Effector CD4-positive, alpha-beta T cell (primary cell): ENCODE data around the gene UBA3.

ENCODE experiments used
- DNase-seq: peaks from one replicate; pipeline ENCODE4 v3.0.0-alpha.2; 2020
- total RNA-seq: gene quantifications from one replicate; lab custom pipeline; 2026; lab: John Stamatoyannopoulos, UW

UBA3 gene
- total RNA-seq: 60.0 reads per million, percentile 72 among the genes with 10 or more reads in this experiment

DNA sequence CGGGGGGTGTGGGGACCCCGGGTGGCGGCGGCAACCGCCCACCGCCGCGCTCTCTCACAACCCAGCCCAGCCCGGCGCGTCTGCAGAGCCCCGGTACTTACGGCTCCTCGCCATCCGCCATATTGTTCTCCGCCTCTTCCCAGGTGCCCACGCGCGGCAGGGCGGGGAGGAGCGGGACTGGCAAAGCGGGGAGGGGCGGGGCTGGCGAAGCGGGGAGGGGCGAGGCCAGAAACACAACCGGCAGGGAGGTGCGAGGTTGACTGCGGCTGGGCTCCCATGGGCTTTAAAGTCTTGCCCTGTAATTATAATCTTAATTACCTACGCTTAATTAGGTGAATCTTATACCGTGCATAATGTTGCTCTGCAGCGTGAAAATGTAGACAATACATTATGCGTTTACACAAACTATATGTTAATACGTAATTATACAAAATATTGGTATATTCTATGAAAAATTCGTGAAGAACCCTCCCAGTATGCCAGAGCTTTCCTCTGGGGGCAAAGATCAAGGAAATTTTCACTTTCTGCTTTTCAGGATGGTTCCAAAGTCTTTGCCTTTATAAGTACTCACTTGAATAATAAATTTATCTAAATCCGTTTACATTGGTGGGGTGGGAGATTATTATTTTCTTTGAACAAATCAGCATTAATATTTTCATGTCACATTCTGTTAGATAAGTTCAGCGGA, at the start of gene UBA3:
Gene UBA3, minus strand, starts transcription at position 133 of the 688 bp plus-strand sequence. Its CDS starts 12 bp downstream, at position 121.
- DNase-seq: peak; percentile 89

DNA sequence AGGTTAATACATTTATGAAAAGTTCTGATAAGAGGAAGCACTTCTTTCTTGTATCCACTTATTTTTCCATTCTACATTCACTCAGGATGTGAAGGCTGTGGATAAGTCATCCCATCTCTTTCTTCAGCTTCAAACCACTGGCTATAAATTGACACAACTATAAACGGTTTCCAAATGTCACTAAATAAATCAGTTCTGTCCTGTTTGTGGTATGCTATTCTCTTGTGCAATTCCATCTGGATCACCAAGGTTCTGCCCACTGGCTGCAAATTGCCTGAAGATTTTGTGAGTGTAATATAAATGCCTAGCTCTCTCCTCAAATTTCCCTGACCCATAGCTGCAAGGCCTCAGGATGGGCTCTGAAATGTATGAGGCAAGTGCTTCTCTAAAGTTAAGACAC, 49.4 kb upstream of the UBA3 start:
- DNase-seq: no peak

DNA sequence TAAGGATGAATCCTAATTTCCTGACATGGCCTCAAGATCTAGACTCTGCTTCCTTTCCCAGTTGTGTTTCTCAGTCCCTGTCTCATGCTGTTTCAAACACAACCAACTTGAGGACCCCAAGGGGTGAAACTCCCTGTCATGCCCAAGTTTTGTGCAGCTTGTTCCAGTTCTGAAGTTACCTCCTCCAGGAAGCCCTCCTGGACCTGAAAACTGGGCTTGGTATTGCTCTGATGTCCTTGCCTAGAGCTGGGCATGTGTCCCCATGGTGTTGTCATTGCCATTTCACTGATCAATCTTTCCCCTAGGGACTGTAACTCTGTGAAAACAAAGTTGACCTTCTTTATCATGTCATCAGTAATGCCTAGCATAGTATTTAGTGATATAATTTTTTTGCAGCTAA, 48.3 kb upstream of the UBA3 start:
- DNase-seq: no peak

DNA sequence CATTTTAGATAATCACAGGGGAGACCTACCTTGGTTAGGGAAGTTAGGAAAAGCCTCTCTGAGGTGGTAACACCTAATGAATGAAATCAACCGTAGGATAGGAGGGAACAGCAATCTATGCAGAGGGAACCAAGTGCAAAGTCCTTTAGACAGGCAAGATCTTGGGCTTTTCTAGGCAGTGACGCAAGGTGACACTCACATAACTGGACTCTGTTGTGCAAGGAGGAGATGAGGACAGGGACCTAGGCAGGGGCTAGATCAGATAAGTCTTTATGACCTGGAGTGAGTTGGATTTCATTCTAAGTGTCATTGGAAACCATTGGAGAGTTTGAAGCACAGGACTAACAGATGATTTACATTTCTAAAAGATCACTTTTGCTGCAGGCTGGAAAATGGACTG, 46.8 kb upstream of the UBA3 start:
- DNase-seq: no peak

DNA sequence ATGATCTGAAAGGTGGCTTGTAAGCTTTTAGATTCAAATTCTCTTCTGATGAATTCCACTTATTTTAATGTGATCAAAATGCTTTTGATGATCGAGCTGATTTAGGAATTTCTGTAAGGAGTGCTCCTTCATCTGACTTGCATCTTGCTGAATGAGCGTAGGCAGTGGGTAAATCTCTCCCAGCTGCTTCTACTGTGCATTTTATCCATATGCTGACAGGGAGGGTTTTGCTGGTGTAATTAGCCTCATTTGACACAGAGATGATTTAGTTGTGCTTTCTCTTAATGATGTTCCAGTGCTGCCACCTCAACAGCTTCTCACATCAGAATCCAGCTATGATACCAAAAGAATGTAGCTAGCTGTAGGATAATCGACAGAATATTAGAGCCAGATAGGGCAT, 46.1 kb upstream of the UBA3 start:
- no peak for DNase-seq

DNA sequence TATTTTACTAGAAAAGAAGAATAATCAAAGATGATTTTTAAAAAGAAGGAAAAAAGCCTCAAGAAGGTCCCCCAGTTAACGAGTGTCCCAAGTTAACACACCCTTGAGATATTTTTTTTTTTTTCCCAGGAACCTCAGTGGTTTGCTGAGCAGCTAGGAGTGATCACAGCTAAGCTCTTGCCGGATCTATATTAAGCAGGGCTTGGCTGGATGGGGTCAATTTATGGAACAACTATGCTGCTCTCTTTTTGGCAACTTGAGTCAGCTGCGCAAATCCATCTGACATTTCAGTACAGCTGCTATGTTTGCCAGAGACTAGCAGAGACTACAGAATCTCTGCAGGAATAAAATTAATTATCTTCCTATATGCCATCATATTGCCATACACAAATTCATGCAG, 42.2 kb upstream of the UBA3 start, which contains the start of gene LMOD3:
Gene LMOD3, minus strand, starts transcription at position 193 of the 400 bp plus-strand sequence. CDS start 209 bp downstream, outside the sequence.
- no peak for DNase-seq

DNA sequence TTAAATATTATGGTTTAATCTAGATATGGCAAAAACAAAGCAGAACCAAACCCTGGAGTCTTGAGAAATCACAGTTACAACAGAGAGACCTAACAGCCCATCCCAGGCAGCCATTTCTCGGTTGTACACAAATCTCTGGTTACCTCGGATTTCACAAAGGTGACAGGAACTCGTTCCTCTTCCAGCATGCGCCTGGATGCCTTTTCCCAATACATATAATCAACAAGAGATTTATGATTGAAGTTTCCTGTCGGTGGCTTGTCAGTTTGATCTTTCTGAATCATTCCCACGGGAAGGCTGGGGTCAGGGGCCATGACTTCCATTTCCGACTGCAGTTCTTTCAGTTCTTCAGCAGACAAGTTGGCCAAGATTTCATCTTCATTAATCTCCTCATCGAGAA, 41.8 kb upstream of the UBA3 start:
- DNase-seq: no peak

DNA sequence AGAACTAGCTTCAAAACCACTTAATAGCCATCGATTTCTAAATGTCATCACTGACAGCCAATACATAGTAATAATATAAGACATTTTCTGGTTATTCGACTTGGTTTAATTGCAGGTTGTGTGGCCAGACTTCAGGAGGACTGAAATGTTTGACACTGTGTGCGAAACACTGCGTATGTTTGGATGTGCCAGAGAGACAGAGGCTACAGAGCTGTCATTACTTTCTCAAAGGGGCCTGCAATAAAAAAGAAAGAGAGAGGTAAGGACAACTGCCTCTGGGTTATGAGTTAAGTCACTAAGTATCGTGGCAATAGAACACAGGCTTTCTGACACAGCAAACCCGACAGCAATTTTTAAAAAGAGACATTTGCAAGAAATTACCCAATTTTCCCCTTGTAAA, 41.3 kb upstream of the UBA3 start:
- DNase-seq: no peak

DNA sequence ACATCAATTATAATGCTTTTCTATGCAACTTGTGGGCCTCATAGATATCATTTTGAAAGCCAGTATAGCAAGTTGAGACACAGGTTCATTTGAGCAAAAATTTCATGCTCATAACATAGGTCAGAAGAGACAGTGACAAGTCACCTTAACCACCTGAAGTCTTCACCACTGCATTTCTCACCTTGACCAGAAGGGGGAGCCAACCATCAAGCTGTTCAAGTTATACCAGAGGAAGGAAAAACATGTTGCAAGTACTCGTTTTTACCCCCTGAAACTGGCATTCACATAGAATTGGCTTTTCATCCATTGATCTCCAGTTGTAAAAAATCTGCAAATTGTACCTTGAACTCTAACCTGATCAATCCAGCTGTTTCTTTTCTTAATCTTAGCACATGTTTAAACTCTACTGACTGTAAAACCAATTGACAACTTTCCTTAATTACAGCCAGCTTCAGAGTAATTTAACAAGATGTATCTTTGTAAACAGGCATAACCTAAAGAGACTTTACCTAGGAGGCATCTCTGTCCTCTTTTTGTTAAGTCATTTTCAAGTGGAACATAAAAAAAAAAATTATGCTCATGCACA, 40.8 kb upstream of the UBA3 start:
- peak; percentile 74 for DNase-seq

DNA sequence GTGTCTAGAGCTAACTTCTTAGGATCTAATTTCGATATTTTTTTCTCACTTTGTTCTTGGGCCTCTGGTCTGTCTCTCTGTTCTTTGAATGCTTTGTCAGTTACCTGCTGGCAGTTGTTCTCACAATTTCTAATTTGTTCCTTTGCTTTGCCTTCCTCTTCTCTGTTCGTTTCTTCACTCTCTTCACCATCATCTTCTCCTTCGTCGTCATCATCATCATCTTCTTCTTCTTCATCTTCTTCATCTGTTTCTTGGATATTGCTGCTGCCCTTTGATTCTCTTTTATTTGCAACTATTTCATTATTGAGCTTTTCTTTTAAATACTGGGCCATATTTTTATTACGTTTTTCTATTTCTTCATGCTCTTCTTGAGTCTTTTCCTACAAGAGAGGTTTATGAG, 39.5 kb upstream of the UBA3 start:
- DNase-seq: no peak

DNA sequence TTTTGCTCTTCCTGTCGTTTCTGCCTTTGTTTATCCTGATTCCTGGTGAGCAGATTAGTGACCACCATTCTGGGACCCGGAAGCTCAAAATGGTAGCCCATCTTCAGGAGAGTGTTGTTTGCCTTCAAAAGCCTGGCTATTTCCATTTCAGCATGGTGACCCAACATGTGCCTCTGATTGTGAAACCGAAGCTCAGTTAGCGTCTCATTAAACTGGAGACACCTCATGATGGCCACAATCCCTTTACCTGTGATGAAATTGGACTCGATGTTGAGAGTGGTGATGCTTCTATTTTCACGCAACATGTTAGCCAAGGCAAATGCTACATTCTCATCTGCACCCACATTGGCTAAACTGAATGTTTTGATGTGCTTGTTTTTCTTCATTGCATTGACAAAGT, 39.0 kb upstream of the UBA3 start:
- DNase-seq: no peak

DNA sequence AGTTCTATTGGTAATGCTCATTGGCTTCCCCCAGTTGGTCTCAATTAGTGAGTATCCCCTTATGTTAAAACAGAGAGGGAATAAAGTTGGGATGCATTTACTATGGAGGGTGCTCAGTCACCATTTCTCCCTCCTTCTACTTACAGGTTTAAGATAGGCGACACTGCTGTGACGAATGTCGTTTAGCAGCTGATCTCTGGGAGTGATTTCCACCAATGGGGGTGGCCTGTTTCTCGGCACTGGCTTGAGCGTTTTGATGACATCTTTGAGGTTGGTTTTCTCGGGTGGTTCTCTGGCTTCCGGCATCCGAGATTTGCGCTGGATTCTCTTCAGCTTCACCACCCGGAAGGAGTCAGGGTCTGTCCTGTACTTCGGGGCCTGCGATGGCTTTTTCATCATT, 38.4 kb upstream of the UBA3 start:
- DNase-seq: no peak

DNA sequence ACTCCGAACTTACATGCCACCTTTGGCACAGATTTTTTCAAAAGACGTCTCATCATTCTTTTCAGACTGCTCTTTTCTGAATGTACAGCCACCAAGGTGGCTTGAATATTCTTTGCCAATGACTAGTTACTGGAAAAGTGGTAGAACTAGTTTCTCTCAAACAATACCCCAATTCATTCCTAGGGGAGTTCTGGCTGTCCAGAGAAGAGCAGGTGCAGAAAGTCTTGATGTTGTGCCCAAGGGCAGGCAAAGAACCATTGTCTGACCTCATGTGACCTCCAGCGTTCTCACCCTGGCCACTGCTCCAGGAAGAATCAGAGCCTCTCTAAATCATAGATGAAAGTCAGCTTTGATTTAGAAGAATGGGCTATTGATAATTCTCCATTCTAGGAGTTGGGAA, 36.7 kb upstream of the UBA3 start:
- DNase-seq: no peak

DNA sequence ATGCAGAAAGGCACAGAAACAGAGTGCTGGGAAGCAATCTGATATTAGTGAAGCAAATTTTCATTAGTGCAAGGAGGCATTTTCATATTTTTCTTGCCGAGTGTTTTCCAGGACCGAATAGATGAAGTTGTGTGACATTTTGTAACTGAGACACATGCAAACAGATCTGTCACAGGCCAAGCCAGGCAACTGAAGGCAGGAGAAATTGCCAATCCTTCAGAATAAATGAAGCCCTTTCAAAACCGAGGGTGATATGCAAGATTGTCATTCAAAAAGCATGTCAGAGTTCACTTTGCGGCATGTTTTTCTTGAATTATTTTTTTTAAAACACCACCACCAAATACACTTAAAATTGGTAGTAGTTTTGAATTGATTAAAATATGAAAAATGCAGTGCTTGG, 36.0 kb upstream of the UBA3 start:
- no peak for DNase-seq

DNA sequence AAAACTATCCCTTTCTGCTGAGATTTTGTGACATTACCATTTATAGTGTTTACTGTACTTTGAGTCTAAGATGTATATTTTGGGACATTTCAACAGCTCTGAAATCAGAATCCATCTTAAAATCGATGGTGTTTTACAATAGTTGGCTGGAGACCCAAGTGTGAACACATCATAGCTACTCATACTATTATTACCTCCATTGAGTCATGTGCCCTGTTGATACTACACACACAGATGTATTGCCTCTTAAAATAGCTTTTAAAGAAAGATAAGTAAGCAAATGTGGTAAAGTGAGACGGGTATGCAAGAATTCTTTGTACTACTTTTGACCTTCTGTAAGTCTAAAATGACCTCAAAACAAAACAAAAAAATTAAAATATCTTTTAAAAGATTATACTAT, 35.6 kb upstream of the UBA3 start:
- no peak for DNase-seq

DNA sequence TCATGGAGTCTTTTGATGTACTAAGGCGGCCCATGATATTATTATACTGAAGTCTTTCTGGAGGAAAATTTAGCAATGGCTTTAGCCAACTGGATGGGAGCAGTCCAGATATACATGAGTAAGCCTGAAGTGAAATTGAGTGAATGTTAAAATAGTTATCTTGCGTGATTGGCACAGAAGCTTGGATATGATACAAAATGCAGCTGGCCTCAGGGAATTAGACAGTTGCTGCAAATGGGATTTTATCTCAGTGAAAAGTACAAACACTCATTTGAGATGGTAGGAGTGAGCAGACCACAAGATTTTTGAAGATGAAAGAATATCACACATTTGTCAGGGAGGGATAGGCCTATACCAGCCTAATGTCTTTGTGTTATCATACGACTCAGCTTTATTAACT, 33.4 kb upstream of the UBA3 start:
- no peak for DNase-seq

DNA sequence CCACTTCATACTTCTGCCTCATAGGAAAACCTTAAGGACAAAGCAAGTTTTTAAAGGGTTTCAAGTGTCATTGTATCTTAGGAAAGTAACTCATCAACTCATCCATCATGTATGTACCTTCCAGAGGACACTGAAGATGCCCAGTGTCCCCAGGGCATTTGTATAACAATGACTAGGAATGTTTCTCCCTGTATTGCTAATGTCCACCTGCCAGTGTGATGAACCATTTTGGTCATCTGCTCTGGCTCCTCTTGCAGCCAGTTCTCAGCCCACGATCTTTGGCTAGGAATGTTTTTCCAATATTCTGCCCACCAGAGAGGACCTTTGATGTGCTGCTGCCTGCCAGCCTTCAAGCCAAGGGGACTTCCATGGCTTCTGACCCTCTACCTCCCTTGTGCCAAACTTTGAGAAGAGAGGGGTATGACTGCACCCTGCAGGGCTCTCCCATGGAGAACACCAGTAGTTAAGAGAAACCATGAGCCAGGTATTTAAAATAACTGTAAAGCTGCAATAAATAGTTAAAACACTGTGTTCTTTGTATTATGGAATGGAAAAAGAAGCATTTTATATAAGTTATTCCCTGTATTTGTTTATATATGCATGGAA, 30.9 kb upstream of the UBA3 start:
- DNase-seq: no peak

DNA sequence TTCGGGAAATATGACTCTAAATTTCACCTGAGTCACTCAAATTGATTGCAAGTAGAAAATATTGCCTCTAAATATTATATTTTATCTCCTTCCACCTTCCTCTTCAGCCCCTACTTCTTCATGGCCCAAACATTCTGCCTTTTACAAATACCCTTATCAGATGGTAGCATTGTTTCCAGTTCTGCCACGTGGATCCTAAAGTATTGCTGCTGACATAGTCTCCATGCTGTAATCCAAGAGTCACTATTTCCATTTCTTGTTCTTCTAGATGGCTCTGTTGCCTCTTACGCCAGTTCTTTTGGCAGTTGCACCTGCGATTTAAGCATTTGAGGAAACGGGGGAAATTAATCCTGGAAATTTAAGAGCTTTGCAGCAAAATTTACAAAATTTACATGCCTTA, 28.6 kb upstream of the UBA3 start:
- DNase-seq: no peak

DNA sequence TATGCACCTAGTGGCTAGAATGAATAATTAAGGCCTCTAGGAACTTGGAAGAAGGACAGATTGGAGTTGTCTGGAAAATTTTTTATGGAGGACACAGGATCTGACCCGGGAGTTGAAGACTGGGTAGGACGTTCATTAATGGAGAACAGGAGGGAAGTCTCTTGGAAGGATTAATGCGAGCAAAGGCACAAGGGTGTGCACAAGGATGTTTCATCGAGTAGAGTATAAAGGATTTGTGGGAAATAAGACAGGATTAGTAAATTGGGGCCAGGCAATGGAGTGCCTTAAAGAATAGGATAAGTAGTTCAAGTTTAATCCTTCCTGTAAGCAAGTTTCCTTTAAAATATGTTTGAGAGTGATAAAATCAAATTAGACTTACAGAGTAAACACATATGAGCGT, 27.7 kb upstream of the UBA3 start:
- no peak for DNase-seq

DNA sequence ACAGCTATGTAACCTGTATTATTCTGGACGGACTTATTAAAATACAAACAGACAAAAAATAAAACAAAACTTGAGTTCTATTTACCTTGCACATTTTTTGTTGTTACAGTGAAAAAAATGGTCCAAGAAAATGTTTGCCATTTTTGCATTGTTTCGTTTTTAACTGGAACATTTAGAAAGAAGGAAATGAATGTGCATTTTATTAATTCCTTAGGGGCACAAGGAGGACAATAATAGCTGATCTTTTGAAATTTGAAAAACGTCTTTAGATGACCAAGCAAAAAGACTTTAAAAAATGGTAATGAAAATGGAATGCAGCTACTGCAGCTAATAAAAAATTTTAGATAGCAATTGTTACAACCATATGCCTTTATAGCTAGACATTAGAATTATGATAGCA, 25.2 kb upstream of the UBA3 start:
- no peak for DNase-seq

DNA sequence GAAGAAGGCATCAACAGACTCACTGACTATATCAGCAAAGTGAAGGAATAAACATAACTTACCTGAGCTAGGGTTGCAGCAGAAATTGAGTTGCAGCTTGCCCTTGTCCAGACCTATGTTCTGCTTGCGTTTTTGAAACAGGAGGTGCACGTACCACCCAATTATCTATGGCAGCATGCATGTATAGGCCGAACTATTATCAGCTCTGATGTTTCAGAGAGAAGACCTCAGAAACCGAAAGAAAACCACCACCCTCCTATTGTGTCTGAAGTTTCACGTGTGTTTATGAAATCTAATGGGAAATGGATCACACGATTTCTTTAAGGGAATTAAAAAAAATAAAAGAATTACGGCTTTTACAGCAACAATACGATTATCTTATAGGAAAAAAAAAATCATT, 24.4 kb upstream of the UBA3 start:
- DNase-seq: no peak

DNA sequence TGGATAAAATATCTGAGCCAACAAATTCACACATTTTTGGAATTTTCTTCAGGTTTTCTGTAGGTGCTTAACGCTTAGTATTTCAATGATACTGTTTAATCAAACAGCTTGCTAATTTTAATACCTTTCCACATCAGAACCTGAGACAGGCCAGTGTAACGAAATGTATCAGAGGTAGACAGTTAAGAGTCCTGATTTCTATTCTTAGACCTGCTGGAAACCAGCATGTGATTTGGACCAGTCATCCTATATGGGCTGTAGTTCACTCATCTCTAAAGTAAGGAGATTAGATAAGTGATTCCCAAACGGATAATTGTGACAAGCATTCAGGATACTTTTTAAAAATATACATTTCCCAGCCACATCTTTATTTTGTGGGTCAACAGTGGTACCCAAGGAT, 23.0 kb upstream of the UBA3 start:
- DNase-seq: no peak

DNA sequence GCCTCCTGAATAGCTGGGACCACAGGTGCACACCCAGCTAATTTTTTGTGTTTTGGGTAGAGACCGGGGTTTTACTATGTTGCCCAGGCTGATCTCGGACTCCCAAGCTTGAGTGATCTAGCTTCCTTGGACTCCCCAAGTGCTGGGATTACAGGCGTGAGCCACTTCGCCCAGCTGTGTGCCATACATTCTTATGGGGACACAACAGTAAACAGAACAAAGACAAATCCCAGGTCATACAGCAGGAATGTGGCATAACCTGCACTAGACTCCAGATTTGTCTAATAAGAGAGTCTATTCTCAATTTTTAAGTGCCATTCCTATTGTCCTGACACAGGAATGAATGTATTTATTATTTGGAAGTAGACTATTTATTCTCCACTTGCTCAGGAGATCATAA, 22.2 kb upstream of the UBA3 start:
- no peak for DNase-seq

DNA sequence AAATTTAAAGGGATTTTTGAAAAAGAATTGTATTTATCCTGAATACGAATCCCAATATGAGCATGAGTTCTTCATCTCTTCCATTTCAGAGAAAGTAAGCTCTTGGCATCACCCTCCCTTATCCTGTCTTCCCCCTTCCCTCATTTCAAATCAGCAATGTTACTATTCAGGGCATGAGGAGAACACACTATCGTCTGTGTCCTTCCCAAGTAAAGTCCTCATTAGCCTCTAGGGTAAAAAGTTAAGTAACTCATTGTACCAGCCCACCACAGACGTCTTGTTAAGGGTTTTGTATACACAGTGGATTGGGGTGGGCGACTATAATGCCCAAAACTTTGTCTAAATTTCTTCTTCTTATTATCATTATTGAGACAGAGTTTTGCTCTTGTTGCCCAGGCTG, 19.4 kb upstream of the UBA3 start:
- no peak for DNase-seq
